ENCODE data around the gene UBE2L5. TPM values are rescaled to one million over a fixed set of nuclear protein-coding genes. Genes with fewer than 3 reads are reported as not detected.
A peak's percentile ranks its signal among the peaks of the same experiment; 100 is the strongest.

Gene UBE2L5
- total and polyA plus RNA-seq, 2 experiments from 2014 or later = not detected

DNA sequence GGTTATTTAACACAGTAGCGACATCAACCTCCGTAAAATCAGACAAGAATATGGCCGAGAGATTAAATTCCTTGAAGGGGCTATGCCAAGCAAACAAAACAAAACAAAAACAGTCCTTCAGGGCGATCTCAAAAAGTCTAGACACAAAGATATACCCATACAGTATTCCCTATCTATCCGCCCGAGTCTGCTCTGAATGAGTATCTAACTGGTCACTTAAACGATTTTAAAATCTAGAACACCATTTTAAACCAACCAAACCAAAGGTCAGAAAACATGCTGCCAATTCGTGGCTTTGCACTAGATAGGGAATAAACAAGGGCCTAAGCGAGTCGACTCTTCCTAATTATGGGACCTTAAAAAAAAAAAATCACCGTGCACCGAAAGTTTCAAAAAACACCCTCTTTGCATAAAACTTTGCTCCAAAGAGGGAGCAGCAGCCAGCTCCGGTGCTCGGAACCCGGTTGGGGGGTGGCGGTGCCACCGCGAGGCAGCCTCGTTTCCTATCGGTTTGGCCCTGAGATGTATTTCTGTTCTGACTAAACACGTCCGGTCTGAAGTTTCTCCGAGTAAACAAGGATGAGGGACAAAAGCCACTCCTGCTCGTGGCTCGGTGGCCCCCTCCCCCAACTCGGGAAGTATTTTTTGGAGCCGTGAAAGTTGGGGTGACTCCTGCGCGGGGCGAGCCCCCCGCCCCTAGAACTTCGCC is 41.6 kb downstream of the UBE2L5 start (continued):
- TF ChIP-seq, protein P1, sequence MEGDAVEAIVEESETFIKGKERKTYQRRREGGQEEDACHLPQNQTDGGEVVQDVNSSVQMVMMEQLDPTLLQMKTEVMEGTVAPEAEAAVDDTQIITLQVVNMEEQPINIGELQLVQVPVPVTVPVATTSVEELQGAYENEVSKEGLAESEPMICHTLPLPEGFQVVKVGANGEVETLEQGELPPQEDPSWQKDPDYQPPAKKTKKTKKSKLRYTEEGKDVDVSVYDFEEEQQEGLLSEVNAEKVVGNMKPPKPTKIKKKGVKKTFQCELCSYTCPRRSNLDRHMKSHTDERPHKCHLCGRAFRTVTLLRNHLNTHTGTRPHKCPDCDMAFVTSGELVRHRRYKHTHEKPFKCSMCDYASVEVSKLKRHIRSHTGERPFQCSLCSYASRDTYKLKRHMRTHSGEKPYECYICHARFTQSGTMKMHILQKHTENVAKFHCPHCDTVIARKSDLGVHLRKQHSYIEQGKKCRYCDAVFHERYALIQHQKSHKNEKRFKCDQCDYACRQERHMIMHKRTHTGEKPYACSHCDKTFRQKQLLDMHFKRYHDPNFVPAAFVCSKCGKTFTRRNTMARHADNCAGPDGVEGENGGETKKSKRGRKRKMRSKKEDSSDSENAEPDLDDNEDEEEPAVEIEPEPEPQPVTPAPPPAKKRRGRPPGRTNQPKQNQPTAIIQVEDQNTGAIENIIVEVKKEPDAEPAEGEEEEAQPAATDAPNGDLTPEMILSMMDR (conservative IDR thresholded peaks at IDR 0.05; ENCODE audit: low read depth in 2 of 2) = no peak
- TF ChIP-seq JUNB (IDR thresholded peaks at IDR 0.05; ENCODE audit: unreplicated experiment) (no peak), ZNF331 (CRISPR knock-in tag; IDR thresholded peaks at IDR 0.05; ENCODE audit: low read depth) (no peak), NANOG (IDR thresholded peaks at IDR 0.05; ENCODE audit: borderline replicate concordance) (no peak), STAT1 (IDR thresholded peaks at IDR 0.05; ENCODE audit: unreplicated experiment) (no peak)
- TF ChIP-seq, protein P2, sequence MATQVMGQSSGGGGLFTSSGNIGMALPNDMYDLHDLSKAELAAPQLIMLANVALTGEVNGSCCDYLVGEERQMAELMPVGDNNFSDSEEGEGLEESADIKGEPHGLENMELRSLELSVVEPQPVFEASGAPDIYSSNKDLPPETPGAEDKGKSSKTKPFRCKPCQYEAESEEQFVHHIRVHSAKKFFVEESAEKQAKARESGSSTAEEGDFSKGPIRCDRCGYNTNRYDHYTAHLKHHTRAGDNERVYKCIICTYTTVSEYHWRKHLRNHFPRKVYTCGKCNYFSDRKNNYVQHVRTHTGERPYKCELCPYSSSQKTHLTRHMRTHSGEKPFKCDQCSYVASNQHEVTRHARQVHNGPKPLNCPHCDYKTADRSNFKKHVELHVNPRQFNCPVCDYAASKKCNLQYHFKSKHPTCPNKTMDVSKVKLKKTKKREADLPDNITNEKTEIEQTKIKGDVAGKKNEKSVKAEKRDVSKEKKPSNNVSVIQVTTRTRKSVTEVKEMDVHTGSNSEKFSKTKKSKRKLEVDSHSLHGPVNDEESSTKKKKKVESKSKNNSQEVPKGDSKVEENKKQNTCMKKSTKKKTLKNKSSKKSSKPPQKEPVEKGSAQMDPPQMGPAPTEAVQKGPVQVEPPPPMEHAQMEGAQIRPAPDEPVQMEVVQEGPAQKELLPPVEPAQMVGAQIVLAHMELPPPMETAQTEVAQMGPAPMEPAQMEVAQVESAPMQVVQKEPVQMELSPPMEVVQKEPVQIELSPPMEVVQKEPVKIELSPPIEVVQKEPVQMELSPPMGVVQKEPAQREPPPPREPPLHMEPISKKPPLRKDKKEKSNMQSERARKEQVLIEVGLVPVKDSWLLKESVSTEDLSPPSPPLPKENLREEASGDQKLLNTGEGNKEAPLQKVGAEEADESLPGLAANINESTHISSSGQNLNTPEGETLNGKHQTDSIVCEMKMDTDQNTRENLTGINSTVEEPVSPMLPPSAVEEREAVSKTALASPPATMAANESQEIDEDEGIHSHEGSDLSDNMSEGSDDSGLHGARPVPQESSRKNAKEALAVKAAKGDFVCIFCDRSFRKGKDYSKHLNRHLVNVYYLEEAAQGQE (IDR thresholded peaks at IDR 0.05; ENCODE audit: unreplicated experiment) = no peak

DNA sequence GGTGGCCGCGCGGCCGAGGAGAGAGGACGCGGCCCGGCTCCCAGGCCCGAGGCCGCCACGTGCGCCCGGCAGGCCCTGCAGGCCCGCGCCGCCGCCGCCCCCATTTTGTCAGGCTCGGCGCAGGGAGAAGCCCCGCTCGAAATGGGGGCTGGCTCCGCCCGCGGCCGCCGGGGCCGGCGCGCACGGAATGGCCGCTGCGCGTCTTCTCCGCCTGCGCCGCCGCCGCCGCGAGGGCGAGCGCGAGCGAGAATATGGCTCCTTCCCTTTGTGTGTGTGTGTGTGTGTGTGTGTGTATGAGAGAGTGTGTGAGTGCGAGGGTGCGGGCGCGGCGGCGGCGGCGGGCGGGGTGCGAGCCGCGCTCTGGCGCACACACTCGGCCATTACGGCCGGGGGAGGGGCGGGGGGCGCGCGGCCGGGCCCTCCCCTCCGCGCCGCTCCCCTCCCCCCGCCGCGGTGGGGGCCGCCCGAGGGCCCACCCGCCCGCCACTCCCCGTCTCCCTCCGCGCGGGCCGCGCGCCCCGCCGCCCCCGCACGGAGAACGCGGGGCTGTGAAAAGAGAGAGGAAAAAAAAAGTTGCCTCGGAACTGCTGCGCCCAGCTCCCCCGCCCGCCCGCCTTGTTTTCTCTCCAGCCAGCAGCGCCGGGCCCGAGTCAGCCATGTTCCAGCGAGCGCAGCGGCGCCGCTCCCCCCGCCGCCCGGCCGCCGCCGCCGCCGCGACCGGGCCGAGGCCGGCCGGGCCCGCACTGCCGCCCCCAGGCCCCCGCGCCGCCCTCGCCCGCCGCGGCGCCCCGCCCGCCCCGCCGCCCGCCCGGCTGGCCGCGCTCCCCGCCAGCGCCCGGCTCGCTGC is 42.4 kb downstream of the UBE2L5 start:
- no peak overlapping the region for H2AFZ ChIP-seq
- H3K27ac Mint-ChIP-seq = peak overlapping the region; percentile 99
- peaks cover 15% of the 10 kb centered on the region; the same call in 2 of the 3 replicates for H3K4me1 Mint-ChIP-seq
- H3K79me2 ChIP-seq (replicated peaks; ENCODE audit: insufficient read depth) = peaks cover 32% of the 10 kb centered on the region
- H3K36me3 ChIP-seq (ENCODE audit: insufficient read depth) = peaks cover 23% of the 10 kb centered on the region
- H3K27me3 Mint-ChIP-seq (ENCODE audit: insufficient read depth, low read depth, poor library complexity) = peaks cover 16% of the 10 kb centered on the region
- ATAC-seq = peak; percentile 7; the same call in 2 of the 3 replicates
- H3K9me2 ChIP-seq (ENCODE audit: insufficient read depth) = no peaks in the 10 kb centered on the region
- peak overlapping the region; percentile 96 for H3K4me3 Mint-ChIP-seq
- H3K4me1 ChIP-seq (ENCODE audit: insufficient read depth) = peaks cover 10% of the 10 kb centered on the region; the same call in 1 of the 2 replicates
- peaks cover 46% of the 10 kb centered on the region for H3K36me3 Mint-ChIP-seq (ENCODE audit: low read depth)
- peak overlapping the region; percentile 76; the same call in 1 of the 2 replicates for H3K4me2 ChIP-seq
- H4K20me1 ChIP-seq (replicated peaks; ENCODE audit: insufficient read depth) = peaks cover 17% of the 10 kb centered on the region; the same call in 1 of the 2 replicates
- H3K27ac ChIP-seq (ENCODE audit: low read depth) = peak overlapping the region; percentile 61
- peak; percentile 67 for DNase-seq (ENCODE audit: low spot score)
- H3K4me3 ChIP-seq = peak overlapping the region; percentile 68
- H3F3A ChIP-seq (replicated peaks; ENCODE audit: low read depth) = peaks cover 16% of the 10 kb centered on the region; the same call in 1 of the 2 replicates
- H3K9me3 Mint-ChIP-seq = peaks cover 13% of the 10 kb centered on the region
- H3K27me3 ChIP-seq (ENCODE audit: insufficient read depth) = no peaks in the 10 kb centered on the region
- TF ChIP-seq, protein P1 (conservative IDR thresholded peaks at IDR 0.05; ENCODE audit: low read depth in 2 of 2) = no peak
- TF ChIP-seq, protein P3, sequence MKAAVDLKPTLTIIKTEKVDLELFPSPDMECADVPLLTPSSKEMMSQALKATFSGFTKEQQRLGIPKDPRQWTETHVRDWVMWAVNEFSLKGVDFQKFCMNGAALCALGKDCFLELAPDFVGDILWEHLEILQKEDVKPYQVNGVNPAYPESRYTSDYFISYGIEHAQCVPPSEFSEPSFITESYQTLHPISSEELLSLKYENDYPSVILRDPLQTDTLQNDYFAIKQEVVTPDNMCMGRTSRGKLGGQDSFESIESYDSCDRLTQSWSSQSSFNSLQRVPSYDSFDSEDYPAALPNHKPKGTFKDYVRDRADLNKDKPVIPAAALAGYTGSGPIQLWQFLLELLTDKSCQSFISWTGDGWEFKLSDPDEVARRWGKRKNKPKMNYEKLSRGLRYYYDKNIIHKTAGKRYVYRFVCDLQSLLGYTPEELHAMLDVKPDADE (IDR thresholded peaks at IDR 0.05) = no peak
- TF ChIP-seq STAT1 (IDR thresholded peaks at IDR 0.05; ENCODE audit: unreplicated experiment) = no peak
- TF ChIP-seq JUNB (IDR thresholded peaks at IDR 0.05; ENCODE audit: unreplicated experiment) = no peak
